GM12891 (cell line): ENCODE measurements around the gene TBCD.

ENCODE experiments used
- DNase-seq: peaks from one replicate; pipeline ENCODE4 v3.0.0; 2011; ENCODE audit warnings: low spot score; ENCODE audit not compliant: insufficient read length
- FAIRE-seq: peaks from 2 replicates; lab custom pipeline; 2011; peaks lifted over from hg19 to GRCh38; lab: Jason Lieb, UNC
- PAX5 ChIP-seq: IDR thresholded peaks from 2 replicates; pipeline ENCODE4 v1.6.1; 2011; ENCODE audit warnings: low read length, moderate library complexity, mild to moderate bottlenecking; ENCODE audit not compliant: insufficient read depth, severe bottlenecking
- POLR2A ChIP-seq: IDR thresholded peaks from 2 replicates; pipeline ENCODE4 v1.6.1; 2011; ENCODE audit warnings: low read depth, low read length, control low read depth
- POLR2AphosphoS5 ChIP-seq: IDR thresholded peaks from 2 replicates; pipeline ENCODE4 v1.6.1; 2011; ENCODE audit warnings: low read depth, low read length, control low read depth
- POU2F2 ChIP-seq: IDR thresholded peaks from 2 replicates; pipeline ENCODE4 v1.6.1; 2011; ENCODE audit warnings: low read depth, mild to moderate bottlenecking, control low read depth, low read length, moderate library complexity
- SPI1 ChIP-seq: IDR thresholded peaks from 2 replicates; pipeline ENCODE4 v1.6.1; 2011; ENCODE audit warnings: low read depth, low read length, control low read depth
- TAF1 ChIP-seq: IDR thresholded peaks from 2 replicates; pipeline ENCODE4 v1.6.1; 2011; ENCODE audit warnings: low read depth, low read length, control low read depth

The TBCD gene

GRCh38 chr17:82808006-82808405 lies 56.1 kb downstream of the TBCD start:
- TF ChIP-seq POLR2AphosphoS5: no peak
- no peak for TF ChIP-seq POU2F2
- no peak for TF ChIP-seq SPI1
- no peak for TF ChIP-seq TAF1
- no peak for TF ChIP-seq PAX5
- TF ChIP-seq POLR2A: no peak

GRCh38 chr17:82808921-82809905 lies 57.3 kb downstream of the TBCD start:
- TF ChIP-seq POLR2AphosphoS5 (no peak), POU2F2 (no peak), POLR2A (no peak), TAF1 (no peak), SPI1 (no peak), PAX5 (no peak)
- FAIRE-seq (no peak), DNase-seq (no peak)

More at GRCh38 chr17:82808006-82808405, 56.1 kb downstream of the TBCD start:
- no peak for FAIRE-seq
- DNase-seq: no peak

GRCh38 chr17:82810644-82811430 lies 59.0 kb downstream of the TBCD start:
- TF ChIP-seq PAX5: no peak
- TF ChIP-seq TAF1: no peak
- TF ChIP-seq POLR2AphosphoS5: no peak
- no peak for TF ChIP-seq POU2F2
- TF ChIP-seq SPI1: no peak
- TF ChIP-seq POLR2A: no peak
- DNase-seq (no peak), FAIRE-seq (no peak)

- no peak for FAIRE-seq
- TF ChIP-seq SPI1 (no peak), POLR2AphosphoS5 (no peak), PAX5 (no peak), TAF1 (no peak), POLR2A (no peak), POU2F2 (no peak)
Measured at GRCh38 chr17:82812058-82812457, 60.2 kb downstream of the TBCD start.

GRCh38 chr17:82812601-82813000 lies 60.7 kb downstream of the TBCD start:
- no peak for DNase-seq
- no peak for FAIRE-seq
- TF ChIP-seq PAX5 (no peak), POLR2A (no peak), POU2F2 (no peak), POLR2AphosphoS5 (no peak), SPI1 (no peak), TAF1 (no peak)

More at GRCh38 chr17:82812058-82812457, 60.2 kb downstream of the TBCD start:
- DNase-seq: no peak

- TF ChIP-seq POLR2A (no peak), POLR2AphosphoS5 (no peak)
- DNase-seq (no peak), FAIRE-seq (no peak)
Measured at GRCh38 chr17:82813299-82814051, 61.6 kb downstream of the TBCD start.

GRCh38 chr17:82814834-82815233 lies 63.0 kb downstream of the TBCD start:
- FAIRE-seq: peak; percentile 31
- DNase-seq: no peak
- TF ChIP-seq PAX5 (no peak), POU2F2 (no peak), POLR2A (no peak), TAF1 (no peak), POLR2AphosphoS5 (no peak), SPI1 (no peak)

- FAIRE-seq (no peak), DNase-seq (no peak)
Measured at GRCh38 chr17:82815354-82815753, 63.5 kb downstream of the TBCD start.

More at GRCh38 chr17:82815354-82815753, 63.5 kb downstream of the TBCD start:
- no peak for TF ChIP-seq POLR2AphosphoS5
- no peak for TF ChIP-seq POU2F2
- no peak for TF ChIP-seq POLR2A
- TF ChIP-seq SPI1: no peak
- TF ChIP-seq TAF1: no peak
- no peak for TF ChIP-seq PAX5
